D341Med (cell line): Measurements from ENCODE around the gene LRIG1.

Source experiments
- DNase-seq: peaks from one replicate; pipeline ENCODE4 v3.0.0; 2012; ENCODE audit warnings: low spot score

The LRIG1 gene

DNA sequence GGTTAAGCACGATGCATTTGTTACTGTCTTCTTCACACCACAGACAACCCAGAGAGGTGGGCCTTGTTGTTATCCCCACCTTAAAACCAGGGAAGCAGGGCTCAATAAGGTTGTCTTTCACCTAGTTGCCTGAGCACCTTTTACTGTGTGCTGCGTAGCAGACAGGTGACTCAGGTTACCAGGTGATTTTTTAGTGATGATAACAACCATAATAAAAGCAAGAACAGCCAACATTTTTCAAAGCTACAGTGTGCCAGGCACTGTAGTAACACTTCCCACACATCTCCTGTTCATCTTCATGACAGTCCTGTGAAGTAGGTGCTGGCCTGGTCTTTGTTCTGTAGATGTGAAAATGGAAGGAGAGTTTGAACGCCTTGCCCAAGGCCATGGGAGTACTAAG, 147.8 kb downstream of the LRIG1 start:
- DNase-seq, result no peak

DNA sequence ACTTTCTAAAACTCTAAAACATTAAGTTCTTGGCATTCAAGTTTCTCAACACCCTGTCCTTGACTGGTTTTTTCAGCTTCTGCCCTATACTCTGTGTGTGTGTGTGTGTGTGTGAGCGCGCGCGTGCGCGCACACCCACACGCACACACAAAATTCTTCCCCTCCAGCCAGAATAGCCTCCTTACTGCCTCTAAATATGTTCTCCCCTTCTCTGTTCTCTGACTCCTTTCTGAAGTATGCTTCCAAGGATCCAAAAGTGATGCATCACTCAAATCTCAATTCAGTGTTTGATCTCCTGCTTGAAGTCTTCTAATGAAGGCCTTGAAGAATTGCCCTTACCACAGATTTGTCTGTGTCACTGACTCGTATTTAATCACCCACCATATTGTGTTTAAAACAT, 150.2 kb downstream of the LRIG1 start:
- no peak for DNase-seq

DNA sequence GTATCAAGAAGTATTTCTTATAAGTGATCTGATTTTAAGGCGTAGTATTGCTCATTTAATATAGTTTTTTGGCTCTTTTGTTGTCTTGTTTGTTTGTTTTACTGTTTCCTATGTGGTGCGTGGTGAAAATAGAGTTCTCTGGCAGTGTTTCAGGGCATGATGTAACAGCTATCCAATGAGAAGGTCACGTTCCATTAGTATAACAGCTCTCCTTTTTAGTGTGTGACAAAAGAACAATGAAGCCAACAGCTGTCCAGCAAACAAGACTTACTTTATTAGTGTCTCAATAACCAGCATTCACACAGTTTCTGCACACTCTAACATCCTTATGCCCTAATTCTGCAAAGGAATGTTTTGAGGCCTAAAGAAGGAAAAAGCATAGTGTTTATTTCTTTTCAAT, 152.1 kb downstream of the LRIG1 start:
- DNase-seq, result no peak

DNA sequence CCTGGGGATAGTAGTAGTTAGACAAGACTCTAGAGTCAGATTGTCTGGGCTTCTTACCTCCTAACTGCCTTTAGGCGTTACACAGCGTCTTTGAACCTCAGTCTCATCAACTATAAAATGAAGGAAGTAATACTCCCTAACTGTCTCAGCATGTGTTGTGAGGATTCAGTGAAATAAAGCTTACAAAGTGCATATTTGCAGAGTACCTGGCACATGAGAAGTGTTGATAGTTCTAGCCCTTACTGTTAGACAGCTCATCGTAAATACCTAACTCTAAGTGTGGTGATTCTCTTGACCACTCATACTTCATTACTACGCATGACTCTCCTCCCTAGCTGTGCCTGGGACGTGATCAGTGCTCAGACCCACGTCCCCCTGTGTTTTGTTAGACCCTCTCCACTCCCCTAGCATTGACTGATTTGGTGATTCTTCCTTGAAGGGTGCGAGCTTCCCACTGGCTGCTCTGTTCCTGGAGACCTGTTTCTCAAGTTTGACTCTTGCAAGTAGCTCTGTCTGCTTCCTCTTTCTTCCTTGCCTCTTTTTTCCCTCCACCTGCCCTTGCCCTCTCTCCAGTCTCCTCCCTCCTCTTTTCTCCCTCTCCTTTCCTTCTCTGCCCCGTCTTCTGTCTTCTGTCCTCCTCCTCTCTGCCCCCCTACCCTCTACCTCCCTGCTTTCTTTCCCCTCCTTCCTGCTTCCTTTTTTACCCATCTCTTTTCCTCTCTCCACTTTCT, 155.8 kb downstream of the LRIG1 start:
- DNase-seq, result no peak

DNA sequence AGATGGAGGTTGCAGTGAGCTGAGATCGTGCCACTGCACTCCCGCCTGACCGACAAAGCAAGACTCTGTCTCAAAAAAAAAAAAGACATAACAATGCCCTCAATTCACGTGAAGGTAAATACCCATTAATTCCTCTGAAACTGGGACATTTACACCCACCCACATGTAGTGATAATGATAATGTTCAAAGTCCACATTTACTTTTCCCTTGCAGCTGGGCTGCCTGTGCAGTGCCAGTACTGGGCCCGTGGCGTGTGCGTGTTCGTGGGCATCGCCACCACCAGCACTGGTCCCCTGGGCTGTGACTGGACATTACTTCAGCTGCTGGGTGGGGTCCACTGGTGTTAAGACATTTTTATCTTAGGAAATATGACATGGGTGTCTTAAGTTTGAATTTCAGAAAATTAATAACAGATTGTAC, 156.4 kb downstream of the LRIG1 start:
- no peak for DNase-seq

DNA sequence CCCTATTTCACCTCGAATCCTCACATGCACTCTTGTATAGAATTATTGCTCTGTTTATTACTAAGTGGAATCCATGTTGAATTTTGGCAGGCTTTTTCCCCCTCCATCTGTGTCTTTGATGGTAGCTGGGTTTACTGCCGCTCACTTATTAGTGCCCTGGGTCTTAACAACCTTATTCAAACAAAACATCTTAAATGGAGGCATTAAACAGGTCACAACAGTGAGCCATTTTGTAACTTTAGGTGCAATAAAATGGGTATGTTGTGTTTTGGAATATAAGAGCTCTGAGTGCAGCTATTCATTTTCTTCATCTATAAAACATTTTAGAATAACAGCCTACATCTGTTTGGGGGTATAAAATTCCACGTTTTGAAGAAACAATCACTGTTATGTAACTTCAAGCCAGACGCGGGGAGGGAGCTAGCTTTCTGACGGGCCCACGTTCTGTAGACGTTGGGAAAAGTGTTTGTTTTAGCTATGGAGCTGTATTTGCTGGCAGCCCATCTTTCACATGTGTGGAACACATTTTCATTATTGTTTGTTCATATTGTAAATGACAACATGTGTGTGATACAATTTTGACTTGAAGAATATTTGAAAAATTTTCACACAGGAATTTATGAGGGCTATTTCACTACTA, 158.0 kb downstream of the LRIG1 start:
- no peak for DNase-seq

DNA sequence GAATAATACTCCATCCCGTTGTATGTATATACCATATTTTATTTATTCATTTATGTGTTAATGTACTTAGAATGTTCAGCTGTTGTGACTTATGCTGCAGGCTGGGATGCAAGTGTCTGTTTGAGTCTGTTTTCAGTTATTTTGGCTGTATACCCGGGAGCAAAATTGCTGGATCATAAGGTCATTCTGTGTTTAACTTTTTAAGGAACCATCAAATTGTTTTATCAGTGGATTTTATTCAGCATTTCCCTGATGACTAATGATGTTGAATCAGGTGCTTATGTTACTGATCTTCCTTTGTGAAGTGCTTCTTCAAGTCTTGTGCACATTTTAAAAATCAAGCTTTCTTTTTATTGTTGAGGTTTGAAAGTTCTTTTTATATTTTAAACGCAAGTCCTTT, 161.9 kb downstream of the LRIG1 start:
- no peak for DNase-seq

DNA sequence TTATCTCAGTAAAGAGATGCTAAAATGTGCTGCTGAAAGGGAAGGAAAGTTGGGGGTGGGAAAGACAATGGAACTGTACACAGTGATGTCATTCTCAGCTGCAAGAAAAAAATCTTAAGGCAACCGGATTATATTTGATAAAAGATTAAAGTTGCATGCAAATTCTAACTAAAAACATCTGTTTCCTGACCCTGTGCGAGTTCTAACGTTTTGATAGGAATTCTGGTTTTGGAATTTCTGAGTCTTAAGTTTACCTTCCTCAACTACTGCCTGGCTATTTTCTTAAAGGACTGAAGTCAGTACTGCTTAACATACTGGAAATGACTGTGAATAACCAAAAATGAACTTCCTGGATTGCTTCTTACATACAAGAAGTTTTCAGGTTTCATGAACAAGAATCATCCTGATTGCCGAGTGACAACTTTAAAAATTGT, 164.5 kb downstream of the LRIG1 start:
- no peak for DNase-seq

DNA sequence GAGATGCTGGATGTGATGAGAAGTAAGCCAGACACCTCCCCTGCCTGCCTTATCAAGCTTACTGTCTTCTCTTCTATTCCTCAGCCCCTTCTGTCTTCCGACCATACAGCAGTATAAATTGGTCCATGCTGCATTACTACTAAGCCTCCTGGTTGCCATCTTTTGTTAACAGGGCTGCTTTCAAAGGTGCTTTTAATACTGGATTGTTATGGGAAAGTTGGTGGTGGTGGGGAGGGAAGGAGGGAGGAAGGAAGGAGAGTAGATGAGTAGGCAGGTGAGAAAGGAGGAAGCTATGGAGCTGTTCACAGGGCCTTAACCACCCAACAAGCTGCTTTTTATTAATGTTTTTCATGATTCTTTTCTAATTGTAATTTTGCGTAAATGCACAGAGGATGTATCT, 165.2 kb downstream of the LRIG1 start:
- no peak for DNase-seq
